H9 (cell line): Measurements from ENCODE around the gene COL9A2. TPM values are rescaled to one million over a fixed set of nuclear protein-coding genes. Genes with fewer than 3 reads are reported as not detected.
A peak's percentile ranks its signal among the peaks of the same experiment; 100 is the strongest.

Source experiments
- DNase-seq: peaks from one replicate; pipeline ENCODE4 v3.0.0-alpha.2; 2017
- H2AFZ ChIP-seq: one replicate; pipeline ENCODE4 v1.6.1; 2013; ENCODE audit warnings: mild to moderate bottlenecking, low read length, control low read depth, moderate library complexity
- H2AK5ac ChIP-seq: 2 replicates; pipeline ENCODE4 v1.6.1; 2013; ENCODE audit warnings: low read length, control low read depth, mixed read lengths; ENCODE audit not compliant: insufficient read length
- H2BK120ac ChIP-seq: one replicate; pipeline ENCODE4 v1.6.1; 2013; ENCODE audit warnings: low read depth, mild to moderate bottlenecking, low read length, control low read depth, inconsistent platforms; ENCODE audit not compliant: poor library complexity, severe bottlenecking
- H2BK12ac ChIP-seq: 2 replicates; pipeline ENCODE4 v1.6.1; 2013; ENCODE audit warnings: low read length, control low read depth, mixed read lengths, low read depth; ENCODE audit not compliant: insufficient read length
- H2BK15ac ChIP-seq: 2 replicates; pipeline ENCODE4 v1.6.1; 2013; ENCODE audit warnings: low read depth, low read length, control low read depth
- H2BK20ac ChIP-seq: one replicate; pipeline ENCODE4 v1.6.1; 2013; ENCODE audit warnings: low read depth, mild to moderate bottlenecking, low read length, control low read depth, inconsistent platforms; ENCODE audit not compliant: poor library complexity, severe bottlenecking
- H2BK5ac ChIP-seq: 2 replicates; pipeline ENCODE4 v1.6.1; 2013; ENCODE audit warnings: low read length, control low read depth, mixed read lengths; ENCODE audit not compliant: insufficient read length
- H3K14ac ChIP-seq: 2 replicates; pipeline ENCODE4 v1.6.1; 2013; ENCODE audit warnings: low read length, control low read depth; ENCODE audit not compliant: insufficient read depth
- H3K18ac ChIP-seq: 2 replicates; pipeline ENCODE4 v1.6.1; 2013; ENCODE audit warnings: low read depth, mild to moderate bottlenecking, mixed read lengths, low read length, control low read depth; ENCODE audit not compliant: insufficient read length
- H3K23ac ChIP-seq: 2 replicates; pipeline ENCODE4 v1.6.1; 2013; ENCODE audit warnings: low read length, control low read depth, mixed read lengths, low read depth; ENCODE audit not compliant: insufficient read length
- H3K23me2 ChIP-seq: 2 replicates; pipeline ENCODE4 v1.6.1; 2013; ENCODE audit warnings: low read depth, mild to moderate bottlenecking, mixed read lengths, low read length, control low read depth; ENCODE audit not compliant: insufficient read length, poor library complexity, severe bottlenecking
- H3K27ac ChIP-seq: 2 replicates; pipeline ENCODE4 v1.5.1; 2013; ENCODE audit warnings: low read length, control low read depth, mixed read lengths, low read depth; ENCODE audit not compliant: insufficient read length
- H3K27me3 ChIP-seq: 2 replicates; pipeline ENCODE4 v1.6.1; 2013; ENCODE audit warnings: low read length, control low read depth, inconsistent platforms; ENCODE audit not compliant: insufficient read depth
- H3K4ac ChIP-seq: 2 replicates; pipeline ENCODE4 v1.6.1; 2013; ENCODE audit warnings: low read depth, mild to moderate bottlenecking, control low read depth, inconsistent platforms, low read length, moderate library complexity
- H3K4me1 ChIP-seq: 2 replicates; pipeline ENCODE4 v1.6.1; 2013; ENCODE audit warnings: low read length, control low read depth, inconsistent platforms; ENCODE audit not compliant: insufficient read depth
- H3K4me2 ChIP-seq: 2 replicates; pipeline ENCODE4 v1.6.1; 2013; ENCODE audit warnings: low read length, control low read depth, mixed read lengths; ENCODE audit not compliant: insufficient read length, insufficient read depth
- H3K56ac ChIP-seq: 2 replicates; pipeline ENCODE4 v1.6.1; 2013; ENCODE audit warnings: low read depth, mild to moderate bottlenecking, mixed read lengths, low read length, control low read depth; ENCODE audit not compliant: insufficient read length
- H3K79me1 ChIP-seq: 2 replicates; pipeline ENCODE4 v1.6.1; 2013; ENCODE audit warnings: low read depth, mild to moderate bottlenecking, moderate library complexity, low read length, control low read depth, inconsistent platforms; ENCODE audit not compliant: insufficient read depth, poor library complexity, severe bottlenecking
- H3K79me2 ChIP-seq: 2 replicates; pipeline ENCODE4 v1.6.1; 2013; ENCODE audit warnings: low read length, control low read depth, inconsistent platforms; ENCODE audit not compliant: insufficient read depth
- H3K9ac ChIP-seq: 2 replicates; pipeline ENCODE4 v1.6.1; 2013; ENCODE audit warnings: low read length, control low read depth, mixed read lengths; ENCODE audit not compliant: insufficient read length; ENCODE audit errors: extremely low read depth
- H3K9me3 ChIP-seq: one replicate; pipeline ENCODE4 v1.6.1; 2013; ENCODE audit warnings: low read depth, low read length, inconsistent platforms; ENCODE audit not compliant: control insufficient read depth
- H3T11ph ChIP-seq: one replicate; pipeline ENCODE4 v1.6.1; 2013; ENCODE audit warnings: mild to moderate bottlenecking, low read length, control low read depth, inconsistent platforms
- H4K20me1 ChIP-seq: one replicate; pipeline ENCODE4 v1.6.1; 2013; ENCODE audit not compliant: control insufficient read depth, insufficient read length, insufficient read depth
- H4K5ac ChIP-seq: 2 replicates; pipeline ENCODE4 v1.6.1; 2013; ENCODE audit warnings: low read depth, mild to moderate bottlenecking, mixed read lengths, low read length, control low read depth; ENCODE audit not compliant: insufficient read length
- H4K8ac ChIP-seq: replicated peaks from 2 replicates; pipeline ENCODE4 v1.6.1; 2013; ENCODE audit warnings: low read length, control low read depth, mixed read lengths, low read depth; ENCODE audit not compliant: insufficient read length
- H4K91ac ChIP-seq: 2 replicates; pipeline ENCODE4 v1.6.1; 2013; ENCODE audit warnings: low read depth, mild to moderate bottlenecking, moderate library complexity, mixed read lengths, low read length, control low read depth; ENCODE audit not compliant: insufficient read length
- H3K27ac Mint-ChIP-seq, 3 experiments: 2 replicates in 2 of 3; 3 replicates in 1 of 3; pipeline ENCODE4 v1.8.0; 2020 to 2021; ENCODE audit warnings: mixed read lengths in 3 of 3, mild to moderate bottlenecking in 1 of 3, moderate library complexity in 1 of 3
- H3K27me3 Mint-ChIP-seq: 2 replicates; pipeline ENCODE4 v1.8.0; 2021; ENCODE audit warnings: low read depth, mild to moderate bottlenecking, moderate library complexity, mixed read lengths
- H3K36me3 Mint-ChIP-seq, 3 experiments: 2 replicates in 2 of 3; 3 replicates in 1 of 3; pipeline ENCODE4 v1.8.0; 2020 to 2021; ENCODE audit warnings: low read depth in 3 of 3, mixed read lengths in 3 of 3; ENCODE audit not compliant: insufficient read depth in 1 of 3
- H3K4me1 Mint-ChIP-seq, 2 experiments: 2 replicates each; pipeline ENCODE4 v1.8.0; 2020; ENCODE audit warnings: mixed read lengths in 2 of 2
- H3K4me3 Mint-ChIP-seq, 2 experiments: 2 replicates in 1 of 2; 3 replicates in 1 of 2; pipeline ENCODE4 v1.8.0; 2020 to 2021; ENCODE audit warnings: mild to moderate bottlenecking in 2 of 2, mixed read lengths in 2 of 2, moderate library complexity in 1 of 2
- H3K9me3 Mint-ChIP-seq, 2 experiments: 2 replicates in 1 of 2; 3 replicates in 1 of 2; pipeline ENCODE4 v1.8.0; 2020; ENCODE audit warnings: mild to moderate bottlenecking in 2 of 2, mixed read lengths in 2 of 2, moderate library complexity in 1 of 2
- CTCF ChIP-seq: fragments of 200-600 bp; sonication (generic); conservative IDR thresholded peaks from 3 replicates; pipeline ENCODE4 v1.8.0; 2021; ENCODE audit warnings: antibody characterized with exemption, mild to moderate bottlenecking
- WGBS: extraction: QIAGEN DNeasy Blood & Tissue Kit; methylation state at CpG from one replicate; pipeline ENCODE4 v1.1.7; 2013; ENCODE audit warnings: missing lambda C conversion rate, low lambda C conversion rate, mixed read lengths; ENCODE audit not compliant: insufficient read length; ENCODE audit errors: extremely low coverage; 5-methylcytosine and 5-hydroxymethylcytosine counted together
- total RNA-seq: library from RNA; stranded (reverse); gene quantifications from 2 replicates; pipeline ENCODE4 v1.2.1, GENCODE V29; 2021

COL9A2 gene
- total RNA-seq, 1 experiment from 2014 or later: 4.5 TPM

- Histone ChIP-seq H4K91ac (no peak overlapping the region), H3K23me2 (peaks cover 15% of the 10 kb centered on the region), H3K23ac (no peak overlapping the region), H3K27ac (no peak overlapping the region), H3K27me3 (peaks cover 35% of the 10 kb centered on the region; the same call in 1 of the 2 replicates), H2BK15ac (no peak overlapping the region), H3K79me1 (no peaks in the 10 kb centered on the region), H3K14ac (no peak overlapping the region), H2BK12ac (no peak overlapping the region), H3K56ac (no peak overlapping the region), H3K9ac (no peak overlapping the region), H3K4ac (no peak overlapping the region), H3K4me2 (no peak overlapping the region), H2AK5ac (no peak overlapping the region), H4K8ac (no peak overlapping the region), H3T11ph (no peak overlapping the region), H2AFZ (no peak overlapping the region), H2BK20ac (no peak overlapping the region), H3K18ac (no peak overlapping the region), H3K4me1 (peaks cover 4% of the 10 kb centered on the region; the same call in 1 of the 2 replicates), H2BK5ac (no peak overlapping the region), H4K5ac (no peak overlapping the region), H2BK120ac (no peak overlapping the region), H4K20me1 (no peaks in the 10 kb centered on the region), H3K79me2 (no peaks in the 10 kb centered on the region), H3K9me3 (no peaks in the 10 kb centered on the region)
- H3K27me3 Mint-ChIP-seq: peaks cover 71% of the 10 kb centered on the region
- H3K4me3 Mint-ChIP-seq: peak overlapping the region; percentile 51 to 80
- no peak for DNase-seq
- peaks cover 20 to 30% of the 10 kb centered on the region in 2 experiments for H3K4me1 Mint-ChIP-seq
- no peak for TF ChIP-seq CTCF
- H3K36me3 Mint-ChIP-seq: peaks cover 0 to 2% (median 0%) of the 10 kb centered on the region in 3 experiments; a peak in 1 of 7 replicates
- H3K27ac Mint-ChIP-seq: no peak overlapping the region
- H3K9me3 Mint-ChIP-seq: no peaks in the 10 kb centered on the region
- no CpG with 5 or more reads among the region's 9 CpGs for WGBS
Measured at GRCh38 chr1:40313958-40314720, 2.9 kb downstream of the COL9A2 start.
